Measurements from ENCODE around the gene MINK1. TPM values are rescaled to one million over a fixed set of nuclear protein-coding genes. Genes with fewer than 3 reads are reported as not detected.

Gene MINK1
- total RNA-seq, 1 experiment from 2014 or later, result 68.8 TPM

GRCh38 chr17:4901648-4902344 lies 68.7 kb downstream of the MINK1 start:
- H3K79me1 ChIP-seq (ENCODE audit: insufficient read depth, low read depth, low read length, poor library complexity, severe bottlenecking), result no peaks in the 10 kb centered on the region
- no peak overlapping the region for H2AFZ ChIP-seq (ENCODE audit: low read length)
- H3K18ac ChIP-seq (ENCODE audit: insufficient read length, low read depth, low read length), result no peak overlapping the region
- Mint-ChIP-seq H3K4me1 (peaks cover 10 to 26% of the 10 kb centered on the region in 2 experiments), H3K36me3 (ENCODE audit: insufficient read depth in 1 of 3, low read depth in 3 of 3) (peaks cover 2 to 6% (median 6%) of the 10 kb centered on the region in 3 experiments; a peak in 4 of 7 replicates), H3K4me3 (peak overlapping the region in 1 of 2 experiments; percentile 60; a peak in 2 of 5 replicates), H3K27me3 (ENCODE audit: low read depth) (peaks cover 13% of the 10 kb centered on the region), H3K27ac (no peak overlapping the region), H3K9me3 (no peaks in the 10 kb centered on the region)
- H3K9ac ChIP-seq (ENCODE audit: extremely low read depth, insufficient read length, low read length), result no peak overlapping the region
- H3K23me2 ChIP-seq (ENCODE audit: insufficient read length, low read depth, low read length, poor library complexity, severe bottlenecking), result peaks cover 12% of the 10 kb centered on the region
- peak; percentile 52 for DNase-seq
- no peak for TF ChIP-seq CTCF (conservative IDR thresholded peaks at IDR 0.05)
- no peak overlapping the region for H3K4ac ChIP-seq (ENCODE audit: low read depth, low read length)
- H2BK20ac ChIP-seq (ENCODE audit: low read depth, low read length, poor library complexity, severe bottlenecking), result no peak overlapping the region
- H4K20me1 ChIP-seq (ENCODE audit: control insufficient read depth, insufficient read depth, insufficient read length), result no peaks in the 10 kb centered on the region
- H3K79me2 ChIP-seq (ENCODE audit: insufficient read depth, low read length), result no peaks in the 10 kb centered on the region
- no peak overlapping the region for H2BK5ac ChIP-seq (ENCODE audit: insufficient read length, low read length)
- H2BK120ac ChIP-seq (ENCODE audit: low read depth, low read length, poor library complexity, severe bottlenecking), result no peak overlapping the region
- H3K4me1 ChIP-seq (ENCODE audit: insufficient read depth, low read length), result peaks cover 3% of the 10 kb centered on the region; the same call in 1 of the 2 replicates
- H2AK5ac ChIP-seq (ENCODE audit: insufficient read length, low read length), result no peak overlapping the region
- no peaks in the 10 kb centered on the region for H3K27me3 ChIP-seq (ENCODE audit: insufficient read depth, low read length)
- no peak overlapping the region for H3K27ac ChIP-seq (ENCODE audit: insufficient read length, low read depth, low read length)
- H3K23ac ChIP-seq (ENCODE audit: insufficient read length, low read depth, low read length), result no peak overlapping the region
- H3K56ac ChIP-seq (ENCODE audit: insufficient read length, low read depth, low read length), result no peak overlapping the region
- H4K5ac ChIP-seq (ENCODE audit: insufficient read length, low read depth, low read length), result no peak overlapping the region
- no peak overlapping the region for H3K14ac ChIP-seq (ENCODE audit: insufficient read depth, low read length)
- H3K4me2 ChIP-seq (ENCODE audit: insufficient read depth, insufficient read length, low read length), result no peak overlapping the region
- WGBS (ENCODE audit: extremely low coverage, insufficient read length, low lambda C conversion rate), result no CpG with 5 or more reads among the region's 48 CpGs
- no peak overlapping the region for H2BK12ac ChIP-seq (ENCODE audit: insufficient read length, low read depth, low read length)
- no peak overlapping the region for H2BK15ac ChIP-seq (ENCODE audit: low read depth, low read length)
- H3T11ph ChIP-seq (ENCODE audit: low read length), result no peak overlapping the region
- no peak overlapping the region for H4K8ac ChIP-seq (replicated peaks; ENCODE audit: insufficient read length, low read depth, low read length)
- H3K9me3 ChIP-seq (ENCODE audit: control insufficient read depth, low read depth, low read length), result no peaks in the 10 kb centered on the region
- H4K91ac ChIP-seq (ENCODE audit: insufficient read length, low read depth, low read length), result no peak overlapping the region
